ENCODE measurements around the gene VAMP8.
"Not testable (repeated sequence)": the region's sequence is repeated elsewhere in the genome, so short reads cannot be mapped to it uniquely, and the experiment has no call there.

The VAMP8 gene

DNA sequence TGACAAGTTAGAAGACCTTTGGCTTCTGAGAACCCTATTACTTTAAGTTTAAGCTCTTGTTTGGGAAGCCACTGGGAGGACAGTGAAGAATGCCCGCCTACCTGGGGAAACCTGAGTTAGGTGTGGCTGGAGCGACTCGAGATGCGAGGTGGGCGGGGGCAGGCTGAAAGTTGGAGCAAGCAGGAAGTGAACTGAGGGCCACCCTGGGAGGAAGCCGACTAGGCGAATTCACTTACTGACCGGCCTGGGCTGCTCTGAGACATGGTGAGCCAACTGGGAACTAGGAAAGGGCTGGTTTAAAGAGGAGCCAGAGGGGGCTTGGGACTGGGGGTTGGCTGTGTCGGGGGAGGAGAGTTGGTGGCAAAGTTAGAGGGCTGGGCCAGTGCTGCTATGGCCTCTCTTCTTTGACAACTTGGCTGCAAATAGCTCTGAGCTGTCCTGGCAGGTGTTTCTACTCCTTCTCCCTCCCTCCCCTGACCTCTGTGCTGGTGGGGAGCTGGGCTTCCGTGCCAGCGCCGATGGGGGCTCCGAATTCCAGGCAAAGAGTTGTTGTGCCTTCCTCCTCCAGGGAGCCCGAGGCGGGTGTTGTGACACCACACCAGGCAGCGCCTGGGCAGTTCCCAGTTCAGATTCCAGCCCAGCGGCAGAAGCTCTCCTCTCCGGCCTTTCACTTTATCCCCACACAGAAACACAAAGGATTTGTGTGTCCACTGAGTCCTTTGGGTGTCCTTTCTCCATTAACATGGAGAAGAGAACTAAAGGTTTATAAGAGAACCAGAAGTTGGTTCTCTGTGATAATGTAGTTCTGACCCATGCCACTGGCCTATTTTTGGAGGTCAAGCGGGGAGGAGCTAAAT is at the start of gene VAMP8:
VAMP8 (plus strand) TSS at position 201 of the 857 bp plus-strand sequence; CDS start at position 262, 61 bp downstream.
- DNase-seq = peak; percentile 74
- ATAC-seq = peak; percentile 77

DNA sequence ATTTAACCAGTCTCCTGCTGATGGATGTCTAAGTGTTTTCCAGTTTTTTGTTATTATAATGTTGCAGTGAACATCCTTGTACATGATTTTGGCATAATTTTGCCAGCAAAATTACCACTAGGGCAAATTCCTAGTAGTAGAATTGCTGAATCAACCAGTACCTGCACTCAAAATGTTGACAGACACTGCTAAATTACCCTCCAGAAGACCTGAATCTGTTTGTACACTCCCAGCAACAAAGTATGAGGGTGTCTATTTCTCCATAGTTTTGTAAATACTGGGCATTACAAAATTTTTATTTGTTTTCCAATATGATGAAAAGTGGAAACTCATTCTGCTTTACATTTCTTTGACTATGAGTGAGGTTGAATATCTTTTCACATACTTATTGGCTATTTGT is 49.6 kb upstream of the VAMP8 start:
- DNase-seq (no peak), ATAC-seq (no peak)

DNA sequence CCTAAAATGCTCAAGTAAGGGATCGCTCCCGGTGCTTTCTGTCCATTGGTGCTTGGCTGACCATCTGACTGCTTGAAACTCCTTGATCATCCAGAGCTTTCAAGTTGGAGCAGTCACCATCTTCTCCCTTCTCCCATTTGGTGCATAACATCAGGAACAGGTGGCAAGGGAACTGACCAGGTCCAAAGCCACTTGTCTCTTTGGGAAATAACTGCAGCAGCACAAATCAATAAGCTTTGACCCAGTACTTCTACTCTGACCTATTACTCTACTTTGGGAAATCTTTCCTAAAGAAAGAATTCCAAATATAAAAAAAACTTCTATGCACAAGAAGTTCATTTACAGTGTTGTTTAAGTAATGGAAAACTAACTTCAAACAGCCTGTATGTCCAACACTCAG is 49.0 kb upstream of the VAMP8 start:
- DNase-seq (no peak), ATAC-seq (no peak)

DNA sequence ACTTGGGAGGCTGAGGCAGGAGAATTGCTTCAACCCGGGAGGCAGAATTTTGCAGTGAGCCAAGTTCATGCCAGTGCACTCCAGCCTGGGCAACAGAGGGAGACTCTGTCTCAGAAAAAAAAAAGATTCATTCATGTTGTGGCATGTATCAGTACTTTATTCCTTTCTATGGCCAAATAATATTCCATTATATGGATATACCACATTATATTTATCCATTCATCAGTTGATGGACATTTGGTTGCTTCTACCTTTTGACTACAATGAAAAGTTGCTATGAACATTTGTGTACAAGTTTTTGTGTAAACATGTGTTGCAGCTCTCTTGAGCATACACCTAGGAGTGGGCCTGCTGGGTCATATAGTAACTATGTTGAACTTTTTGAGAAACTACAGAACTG is 47.6 kb upstream of the VAMP8 start:
- DNase-seq (no peak), ATAC-seq (no peak)

DNA sequence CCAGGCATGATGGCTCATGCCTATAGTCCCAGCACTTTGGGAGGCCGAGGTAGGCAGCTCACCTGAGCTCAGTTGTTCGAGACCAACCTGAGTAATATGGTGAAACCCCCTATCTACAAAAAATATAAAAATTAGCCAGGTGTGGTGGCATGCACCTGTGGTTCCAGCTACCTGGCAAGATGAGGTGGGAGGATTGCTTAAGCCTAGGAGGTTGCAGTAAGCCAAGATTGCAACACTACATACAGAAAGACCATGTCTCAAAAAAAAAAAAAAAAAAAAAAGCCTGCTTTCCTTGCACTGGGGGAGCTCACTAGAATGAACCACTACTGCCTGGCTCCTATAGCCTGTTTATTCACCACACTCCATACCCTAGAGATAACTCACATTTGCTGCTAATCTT is 45.8 kb upstream of the VAMP8 start:
- DNase-seq (no peak), ATAC-seq (no peak)

DNA sequence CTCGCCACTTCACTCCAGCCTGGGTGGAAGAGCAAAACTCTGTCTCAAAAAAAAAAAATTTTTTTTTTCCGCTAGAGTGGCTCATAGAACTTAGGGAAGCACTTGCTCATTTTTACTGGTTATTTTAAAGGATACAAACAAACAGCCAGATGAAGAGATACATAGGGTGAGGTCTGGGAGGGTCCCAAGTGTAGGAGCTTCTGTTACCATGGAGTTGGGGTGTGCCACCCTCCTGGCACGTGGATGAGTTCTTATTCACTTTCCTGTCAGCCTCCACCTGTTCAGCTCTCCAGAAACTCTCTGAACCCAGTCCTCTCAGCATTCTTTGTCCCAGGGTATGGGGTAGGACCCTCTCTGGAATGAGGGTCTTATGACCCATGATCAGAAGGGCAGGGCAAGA is 43.3 kb upstream of the VAMP8 start:
- ATAC-seq (no peak), DNase-seq (no peak)

DNA sequence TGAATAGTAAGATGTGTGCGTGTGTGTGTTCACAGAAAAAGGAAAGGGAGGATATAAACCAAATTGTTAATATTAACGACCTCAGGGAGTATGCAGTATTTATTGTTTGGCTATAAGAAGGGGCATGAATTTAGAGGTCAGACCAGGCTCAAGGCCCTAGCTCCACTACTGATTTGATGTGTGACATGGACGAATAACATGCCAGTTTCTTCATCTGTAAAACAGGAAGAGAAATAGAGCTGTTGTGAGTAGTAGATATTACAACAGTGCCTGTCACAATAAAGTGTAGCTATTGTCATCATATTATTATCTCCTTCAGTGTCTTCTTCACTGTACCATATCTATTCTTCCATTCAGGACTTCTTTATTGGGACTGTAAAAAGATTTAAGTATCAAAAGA is 42.5 kb upstream of the VAMP8 start:
- ATAC-seq (no peak), DNase-seq (no peak)

DNA sequence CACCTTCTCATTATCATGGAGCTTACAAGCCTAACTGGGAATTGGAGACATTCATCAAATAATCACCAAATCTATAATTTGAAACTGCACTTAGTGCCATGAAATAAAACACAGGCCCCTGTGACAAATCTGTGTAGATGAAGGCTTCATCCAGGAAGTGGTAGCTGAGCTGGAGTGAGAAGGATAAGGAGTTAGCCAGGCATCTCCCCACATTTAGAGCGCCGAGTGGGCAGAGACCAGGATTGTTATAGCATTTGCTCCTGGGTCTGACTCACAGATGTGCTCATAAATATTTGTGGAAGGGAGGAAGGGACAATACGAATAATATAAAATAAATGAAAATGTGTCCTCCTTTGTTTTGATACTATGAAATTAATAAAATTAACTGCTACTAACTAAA is 40.9 kb upstream of the VAMP8 start:
- ATAC-seq = no peak
- DNase-seq = no peak

DNA sequence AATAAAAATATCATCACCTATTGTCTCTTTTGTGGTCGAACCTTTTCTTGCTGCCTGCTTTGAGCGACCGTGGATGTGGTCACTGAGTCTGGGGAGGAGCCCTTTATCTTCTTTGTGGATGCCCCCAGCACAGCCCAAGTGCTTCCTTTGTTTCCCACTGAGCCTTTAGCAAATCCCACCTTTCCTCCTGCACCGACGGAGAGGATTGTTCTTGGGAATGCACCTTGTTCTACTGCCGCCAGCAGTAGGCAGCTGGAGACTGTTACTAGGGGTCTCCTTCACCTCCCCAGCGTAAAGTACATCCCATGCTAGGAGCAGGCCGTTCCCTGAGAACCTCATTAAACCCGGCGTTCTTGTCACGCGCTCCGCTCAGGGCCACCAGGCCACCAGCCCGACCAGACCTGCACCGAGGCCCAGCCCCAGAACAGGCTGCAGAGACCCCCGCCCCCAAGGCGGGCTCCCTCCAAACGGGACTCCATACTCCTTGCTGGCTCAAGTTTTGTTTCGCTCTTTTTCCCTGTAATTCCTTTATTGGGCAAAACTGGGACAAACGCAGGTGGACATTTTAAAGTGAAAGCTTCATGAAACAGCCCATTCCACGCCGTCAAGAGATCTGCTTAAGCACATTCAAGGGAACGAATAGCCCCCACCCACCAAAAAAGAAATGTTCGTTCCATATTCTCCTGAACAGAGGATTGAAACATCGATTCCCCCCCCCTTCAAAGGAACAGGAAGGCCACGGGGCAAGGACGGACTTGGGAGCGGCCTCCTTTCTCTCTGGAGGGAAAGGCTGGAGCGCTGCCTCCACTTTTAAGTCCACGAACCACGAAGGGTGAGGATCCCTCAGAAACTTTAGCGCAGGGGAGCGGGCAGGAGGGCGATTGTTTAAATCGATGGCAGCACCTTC is 39.5 kb upstream of the VAMP8 start:
- peak; percentile 54 for DNase-seq
- no peak for ATAC-seq

DNA sequence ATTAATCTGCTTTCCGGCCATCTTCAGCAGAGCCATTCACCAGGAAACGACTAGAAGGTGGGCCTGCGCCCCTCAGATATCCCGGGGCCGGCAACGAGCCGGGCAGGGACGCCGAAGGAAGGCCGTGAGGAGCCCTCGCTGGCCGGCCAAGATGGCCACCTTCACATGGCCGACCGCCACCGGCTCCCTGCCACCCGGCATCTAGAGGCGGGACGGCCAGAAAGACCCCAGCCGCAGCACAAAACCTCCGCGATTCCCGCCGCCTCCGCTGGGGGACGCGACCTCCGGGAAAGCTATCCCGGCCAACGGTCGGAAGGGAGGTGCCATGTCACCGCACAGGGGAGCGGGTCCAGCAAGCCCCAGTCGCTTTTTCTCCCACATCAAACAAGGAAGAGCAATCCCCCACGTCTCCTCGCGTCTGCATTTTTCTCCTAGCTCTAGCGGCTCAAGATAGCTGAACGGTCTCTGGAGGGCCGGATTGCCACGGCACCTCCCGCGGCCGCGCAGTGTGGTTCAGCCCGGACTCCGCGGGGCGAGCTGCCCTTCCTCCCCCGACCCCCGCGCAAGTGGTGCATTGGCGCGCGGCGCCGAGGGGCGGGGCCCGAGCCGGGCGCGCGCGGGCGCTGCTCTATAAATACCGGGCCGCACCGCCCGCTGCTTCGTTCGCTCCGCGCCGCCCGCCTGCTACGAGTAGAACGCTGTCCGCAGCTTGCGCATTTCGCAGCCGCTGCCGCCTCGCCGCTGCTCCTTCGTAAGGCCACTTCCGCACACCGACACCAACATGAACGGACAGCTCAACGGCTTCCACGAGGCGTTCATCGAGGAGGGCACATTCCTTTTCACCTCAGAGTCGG is 38.7 kb upstream of the VAMP8 start, which contains the start of gene MAT2A:
MAT2A (plus strand) TSS at position 662 of the 854 bp plus-strand sequence; CDS start at position 782, 120 bp downstream.
- ATAC-seq (peak; percentile 83), DNase-seq (peak; percentile 95)

DNA sequence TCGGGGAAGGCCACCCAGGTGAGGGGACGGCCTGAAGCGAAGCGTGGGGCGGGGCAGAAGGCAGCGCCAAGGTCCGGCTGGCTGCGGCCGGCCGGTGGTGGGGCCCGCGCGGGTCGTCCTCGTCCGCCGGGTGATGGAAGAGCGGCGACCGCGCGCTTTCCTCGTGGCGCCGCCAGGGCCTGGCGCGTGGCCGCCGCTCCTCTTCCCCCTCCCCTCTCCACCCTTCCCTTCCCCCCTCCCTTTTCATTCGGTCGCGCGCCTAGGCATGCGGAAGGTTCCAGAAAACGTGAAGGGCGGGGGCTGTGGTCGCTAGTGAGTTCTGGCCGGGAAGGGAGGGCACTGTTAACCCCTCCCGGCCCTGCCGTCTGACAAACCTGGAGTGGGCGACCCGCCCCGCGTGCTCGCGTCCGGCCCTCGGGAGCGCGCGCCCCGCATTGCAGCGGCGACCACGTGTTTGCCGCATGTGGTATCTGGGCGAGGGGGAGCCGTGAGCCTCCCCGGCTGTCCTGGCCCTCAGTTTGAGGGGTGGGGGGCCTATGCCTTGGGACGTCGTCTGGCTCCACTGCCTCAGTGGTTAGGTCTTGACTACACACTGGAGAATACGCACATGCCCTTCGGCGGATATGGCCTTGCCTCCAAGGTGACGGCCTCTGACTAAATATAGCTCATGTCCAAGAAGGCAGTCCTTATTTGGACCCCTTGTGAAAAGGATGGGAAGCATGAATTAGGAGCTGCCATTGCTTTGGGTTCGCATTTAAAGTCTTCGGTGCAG is 37.8 kb upstream of the VAMP8 start:
- ATAC-seq = peak; percentile 45
- peak; percentile 78 for DNase-seq

DNA sequence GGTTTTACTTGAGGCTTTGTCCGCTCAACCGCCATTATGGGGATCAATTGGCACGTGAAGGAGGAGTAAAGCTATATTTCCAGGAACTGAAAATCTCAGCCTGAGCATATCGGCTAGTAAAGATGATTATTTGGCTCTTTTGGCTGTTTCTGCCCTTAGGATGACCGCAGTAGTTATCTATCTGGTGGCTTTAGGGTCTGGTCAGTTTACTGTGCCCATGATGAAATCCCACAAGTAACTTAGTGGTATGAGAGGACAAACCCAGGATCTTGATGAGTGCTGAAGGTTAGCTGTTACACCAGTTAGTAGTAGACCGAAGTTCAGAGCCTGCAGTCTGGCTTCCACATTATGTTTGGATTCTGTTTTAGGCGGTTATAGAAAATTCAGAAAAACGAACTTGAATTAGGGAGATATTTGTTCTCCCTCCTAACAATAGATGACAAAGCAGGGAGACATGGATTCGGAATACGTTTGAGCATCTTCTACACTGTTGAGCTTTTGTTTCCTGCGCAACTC is 37.2 kb upstream of the VAMP8 start:
- DNase-seq (no peak), ATAC-seq (no peak)

DNA sequence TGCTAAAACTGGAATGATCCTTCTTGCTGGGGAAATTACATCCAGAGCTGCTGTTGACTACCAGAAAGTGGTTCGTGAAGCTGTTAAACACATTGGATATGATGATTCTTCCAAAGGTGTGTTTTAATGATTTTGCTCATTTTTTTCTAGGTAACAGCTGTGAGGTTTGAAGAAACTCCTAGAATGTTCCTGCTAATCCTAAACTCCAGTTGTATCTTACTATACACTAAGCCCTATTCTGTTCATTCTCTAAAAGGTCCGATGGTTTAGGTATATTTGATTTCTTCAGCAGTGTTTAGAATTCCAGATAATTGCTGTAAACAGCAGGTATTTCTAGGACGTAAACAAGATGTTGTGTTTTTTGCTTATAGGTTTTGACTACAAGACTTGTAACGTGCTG is 36.1 kb upstream of the VAMP8 start:
- ATAC-seq (no peak), DNase-seq (no peak)

DNA sequence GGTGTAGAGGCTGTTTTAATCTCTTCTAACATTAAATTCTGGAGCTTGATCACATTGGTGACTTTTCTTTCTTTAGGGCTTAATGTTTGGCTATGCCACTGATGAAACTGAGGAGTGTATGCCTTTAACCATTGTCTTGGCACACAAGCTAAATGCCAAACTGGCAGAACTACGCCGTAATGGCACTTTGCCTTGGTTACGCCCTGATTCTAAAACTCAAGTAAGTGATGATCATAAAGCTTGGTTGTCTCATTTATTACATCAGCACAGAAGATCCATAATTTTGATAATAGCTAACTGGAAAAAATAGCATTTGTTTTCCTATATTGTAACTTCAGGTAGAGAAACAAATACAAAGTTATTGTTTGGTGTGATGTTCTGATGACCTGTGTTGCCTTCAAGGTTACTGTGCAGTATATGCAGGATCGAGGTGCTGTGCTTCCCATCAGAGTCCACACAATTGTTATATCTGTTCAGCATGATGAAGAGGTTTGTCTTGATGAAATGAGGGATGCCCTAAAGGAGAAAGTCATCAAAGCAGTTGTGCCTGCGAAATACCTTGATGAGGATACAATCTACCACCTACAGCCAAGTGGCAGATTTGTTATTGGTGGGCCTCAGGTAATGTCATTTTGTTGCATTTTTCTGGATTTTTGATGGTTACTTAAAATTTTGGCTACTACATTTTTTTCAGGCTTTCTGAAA is 35.5 kb upstream of the VAMP8 start:
- DNase-seq (no peak), ATAC-seq (no peak)

DNA sequence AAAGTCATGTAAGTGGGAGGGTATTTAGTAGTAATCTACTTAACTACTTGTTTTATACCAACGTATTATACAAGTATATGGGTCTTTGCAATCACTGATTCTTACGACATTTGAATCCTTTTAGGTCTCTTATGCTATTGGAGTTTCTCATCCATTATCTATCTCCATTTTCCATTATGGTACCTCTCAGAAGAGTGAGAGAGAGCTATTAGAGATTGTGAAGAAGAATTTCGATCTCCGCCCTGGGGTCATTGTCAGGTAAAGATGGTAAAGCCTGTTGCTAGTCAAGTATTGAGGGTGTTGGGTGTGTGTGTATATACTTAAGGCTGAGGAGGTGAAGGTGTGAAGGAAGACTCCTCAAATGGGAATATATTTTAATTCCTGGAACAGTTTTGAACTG is 34.6 kb upstream of the VAMP8 start:
- no peak for ATAC-seq
- DNase-seq = no peak

DNA sequence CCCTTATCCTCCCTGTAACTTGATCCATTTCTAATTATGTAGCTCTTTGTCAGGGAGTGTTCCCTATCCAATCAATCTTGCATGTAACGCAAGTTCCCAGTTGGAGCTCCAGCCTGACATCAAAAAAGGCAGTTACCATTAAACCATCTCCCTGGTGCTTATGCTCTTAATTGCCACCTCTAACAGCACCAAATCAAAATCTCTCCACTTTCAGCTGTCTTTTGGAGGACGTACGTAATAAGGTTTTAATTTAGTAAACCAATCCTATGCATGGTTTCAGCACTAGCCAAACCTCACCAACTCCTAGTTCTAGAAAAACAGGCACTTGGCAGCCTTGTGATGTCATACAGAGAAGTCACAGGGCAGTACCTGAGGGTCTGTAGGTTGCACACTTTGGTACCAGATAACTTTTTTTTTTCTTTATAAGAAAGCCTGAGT is 33.1 kb upstream of the VAMP8 start:
- not testable (repeated sequence) for DNase-seq, ATAC-seq

DNA sequence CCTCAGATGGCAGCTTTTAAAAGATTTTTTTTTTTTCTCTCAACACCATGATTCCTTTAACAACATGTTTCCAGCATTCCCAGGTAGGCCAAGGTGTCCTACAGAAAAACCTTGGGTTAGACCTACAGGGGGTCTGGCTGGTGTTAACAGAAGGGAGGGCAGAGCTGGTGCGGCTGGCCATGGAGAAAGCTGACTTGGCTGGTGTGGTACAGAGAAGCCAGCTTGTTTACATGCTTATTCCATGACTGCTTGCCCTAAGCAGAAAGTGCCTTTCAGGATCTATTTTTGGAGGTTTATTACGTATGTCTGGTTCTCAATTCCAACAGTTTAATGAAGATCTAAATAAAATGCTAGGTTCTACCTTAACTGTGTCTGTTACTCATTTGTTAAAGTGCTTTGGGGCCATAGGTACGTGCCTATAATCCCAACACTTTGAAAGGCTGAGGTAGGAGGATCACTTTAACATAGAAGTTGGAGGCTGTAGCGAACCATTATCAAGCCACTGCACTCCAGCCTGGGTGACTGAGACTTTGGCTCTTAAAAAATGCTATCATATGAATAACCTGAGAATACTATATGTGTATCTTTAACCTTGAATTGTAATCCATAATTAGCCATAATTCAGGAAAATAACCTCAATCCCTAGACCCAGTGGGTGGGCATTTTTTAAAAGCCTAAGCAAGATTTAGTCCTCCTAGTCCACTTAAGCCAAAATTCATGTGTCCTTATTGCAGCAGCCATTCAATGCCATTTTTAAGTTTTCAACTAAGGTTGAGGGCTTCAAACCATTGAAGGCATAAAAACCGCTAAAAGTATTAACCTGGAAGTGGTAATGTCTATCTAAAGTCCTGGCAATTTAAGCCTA is 32.2 kb upstream of the VAMP8 start:
- not testable (repeated sequence) for DNase-seq, ATAC-seq

DNA sequence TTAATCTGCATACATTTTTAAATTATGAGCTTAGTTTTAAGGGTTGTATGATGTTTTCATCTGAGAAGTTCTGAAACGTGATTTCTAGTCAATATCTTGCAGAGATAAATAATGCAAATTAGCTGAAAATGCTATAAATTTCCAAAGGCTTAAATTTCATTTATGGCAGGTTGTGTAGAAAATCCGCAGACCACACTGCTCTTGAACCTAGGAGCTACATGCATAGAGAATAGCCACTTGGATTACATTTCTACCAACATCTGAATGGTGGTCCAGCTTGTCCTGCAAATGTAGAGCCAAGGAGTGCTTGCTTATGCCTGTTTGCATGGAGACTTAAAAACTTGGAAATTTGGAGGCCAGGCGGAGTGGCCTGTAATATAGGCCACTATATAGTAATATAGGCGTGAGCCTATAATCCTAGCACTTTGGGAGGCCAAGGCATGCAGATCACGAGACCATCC is 31.6 kb upstream of the VAMP8 start:
- ATAC-seq = peak; percentile 30
- DNase-seq = peak; percentile 21

All from stimulated activated naive CD8-positive, alpha-beta T cell treated with anti-CD3 and anti-CD28 coated beads, Interleukin-15, Interleukin-2, amounts not matched to agents 100 U/mL and 50 U/mL, for 24 hours (primary cell).